A549 treated with DMSO at 1 μM for 4 hours (cell line): Measurements from ENCODE around the gene RBBP9. TPM values are rescaled to one million over a fixed set of nuclear protein-coding genes. Genes with fewer than 3 reads are reported as not detected.

Source experiments
- total RNA-seq: library from RNA; stranded (reverse); fragments of 200-300 nt; extraction: Qiagen RNA extraction; gene quantifications from 5 replicates; pipeline ENCODE4 v1.2.3, GENCODE V29; 2022; ENCODE audit warnings: low read depth

RBBP9 gene
- 14.7 to 18.5 TPM (median 17.0 TPM) in 5 replicates for total RNA-seq

GRCh38 chr20:18496740-18497592 is at the start of gene RBBP9:
TSS of gene RBBP9 (minus strand) at chr20:18497225. CDS start at chr20:18497167, 58 bp downstream.

GRCh38 chr20:18507218-18508191 is 10.5 kb upstream of the RBBP9 start, which contains the start of gene SEC23B:
TSS of gene SEC23B (plus strand) at chr20:18507940. CDS start at chr20:18510836, 2,896 bp downstream.

GRCh38 chr20:18466894-18467730 is 29.9 kb downstream of the RBBP9 start, which contains the start of the genes DZANK1 and POLR3F:
TSS of gene DZANK1 (minus strand) at chr20:18467030. CDS start at chr20:18465358, 1,672 bp downstream.
TSS of gene POLR3F (plus strand) at chr20:18467390. CDS start at chr20:18467507, 117 bp downstream.

Other genes starting within 250 kb of the RBBP9 start
- gene ZNF133, start 208.7 kb downstream of the RBBP9 start, total RNA-seq = 9.5 to 14.8 TPM (median 10.1 TPM) in 5 replicates
- gene DZANK1, start 30.2 kb downstream of the RBBP9 start, total RNA-seq = 2.8 to 3.2 TPM (median 2.8 TPM) in 5 replicates
- 15.5 to 24.2 TPM (median 16.4 TPM) in 5 replicates for gene POLR3F, start 29.8 kb downstream of the RBBP9 start, total RNA-seq
- 59.4 to 68.4 TPM (median 65.4 TPM) in 5 replicates for gene SEC23B, start 10.7 kb upstream of the RBBP9 start, total RNA-seq
- gene SMIM26, start 70.2 kb upstream of the RBBP9 start, total RNA-seq = 131 to 174 TPM (median 136 TPM) in 5 replicates
- gene DTD1, start 90.8 kb upstream of the RBBP9 start, total RNA-seq = 75.4 to 81.2 TPM (median 78.7 TPM) in 5 replicates